Measurements from ENCODE around the gene TTC21A. TPM values are rescaled to one million over a fixed set of nuclear protein-coding genes. Genes with fewer than 3 reads are reported as not detected.

TTC21A gene
- total and polyA plus RNA-seq, 11 donors: 0.72 to 4.8 (median 1.9) TPM

GRCh38 chr3:39103791-39104552 is 3.5 kb upstream of the TTC21A start:
- peaks cover 0 to 28% (median 22%) of the 10 kb centered on the region in 9 donors for H3K36me3 ChIP-seq
- TF ChIP-seq POLR2A (IDR thresholded peaks at IDR 0.05) (no peak), CTCF (IDR thresholded peaks at IDR 0.05) (no peak)
- no peak overlapping the region for H3K4me3 ChIP-seq
- H3K27me3 ChIP-seq: no peaks in the 10 kb centered on the region
- H3K4me1 ChIP-seq: peaks cover 6 to 60% (median 46%) of the 10 kb centered on the region in 12 donors
- DNase-seq (no peak), ATAC-seq (no peak)
- 74 to 83% (median 80%) methylated on average over 4 to 6 of the region's 6 CpGs for WGBS, 4 donors
- peak overlapping the region in 3 of 12 donors; percentile 1 to 33 (median 29) for H3K27ac ChIP-seq
- no peaks in the 10 kb centered on the region for H3K9me3 ChIP-seq
- intact Hi-C loops (cut with DNase I): loop anchor here in 3 of 10 donors (1.0 to 10.0 kb wide), 2 partner anchors 184 to 281 kb away; partner anchors contain the start of gene SLC25A38 (in 2 of the 3)

- H3K9me3 ChIP-seq: no peaks in the 10 kb centered on the region
- DNase-seq (no peak), ATAC-seq (no peak)
- H3K4me1 ChIP-seq: peaks cover 6 to 60% (median 46%) of the 10 kb centered on the region in 12 donors
- WGBS, 4 donors: 86 to 90% (median 88%) methylated on average over 6 to 7 of the region's 7 CpGs
- H3K36me3 ChIP-seq: peaks cover 0 to 16% (median 10%) of the 10 kb centered on the region in 9 donors
- H3K27ac ChIP-seq: peak overlapping the region in 3 of 12 donors; percentile 23 to 93 (median 33)
- no peak for TF ChIP-seq CTCF (IDR thresholded peaks at IDR 0.05)
- TF ChIP-seq POLR2A (IDR thresholded peaks at IDR 0.05): no peak
- intact Hi-C loops (cut with DNase I): loop anchor here in 6 of 10 donors (5.0 to 10.0 kb wide), 6 partner anchors 42 to 280 kb away; partner anchors contain the start of genes SLC25A38 (in 2 of the 6), SCN11A (in 1 of the 6) and WDR48 (in 1 of the 6)
- H3K27me3 ChIP-seq: no peaks in the 10 kb centered on the region
- peak overlapping the region in 3 of 12 donors; percentile 94 to 99 (median 96) for H3K4me3 ChIP-seq
Observed at GRCh38 chr3:39104961-39105686, 2.4 kb upstream of the TTC21A start.

GRCh38 chr3:39105687-39106063 is 1.8 kb upstream of the TTC21A start:
- H3K27me3 ChIP-seq: no peaks in the 10 kb centered on the region
- WGBS, 4 donors: 69 to 80% (median 74%) methylated on average over 3 of the region's 3 CpGs
- DNase-seq (peak in 1 of 5 donors; percentile 2), ATAC-seq (no peak)
- H3K4me3 ChIP-seq: peak overlapping the region in 6 of 12 donors; percentile 80 to 99 (median 96)
- peaks cover 0 to 11% (median 5%) of the 10 kb centered on the region in 9 donors for H3K36me3 ChIP-seq
- H3K9me3 ChIP-seq: no peaks in the 10 kb centered on the region
- H3K27ac ChIP-seq: peak overlapping the region in 3 of 12 donors; percentile 23 to 97 (median 93)
- intact Hi-C loops (cut with DNase I): loop anchor here in 6 of 10 donors (2.0 to 10.0 kb wide), 7 partner anchors 42 to 279 kb away; partner anchors contain the start of genes SLC25A38 (in 2 of the 6), SCN11A (in 1 of the 6) and WDR48 (in 1 of the 6)
- TF ChIP-seq CTCF (IDR thresholded peaks at IDR 0.05) (no peak), POLR2A (IDR thresholded peaks at IDR 0.05) (no peak)
- H3K4me1 ChIP-seq: peaks cover 6 to 60% (median 46%) of the 10 kb centered on the region in 12 donors
